ENCODE data around the gene AP5S1. TPM values are rescaled to one million over a fixed set of nuclear protein-coding genes. Genes with fewer than 3 reads are reported as not detected.

Gene AP5S1
- total RNA-seq, 4 donors from 2014 or later = under 0.01 to 18.6 (median 9.5) TPM

DNA sequence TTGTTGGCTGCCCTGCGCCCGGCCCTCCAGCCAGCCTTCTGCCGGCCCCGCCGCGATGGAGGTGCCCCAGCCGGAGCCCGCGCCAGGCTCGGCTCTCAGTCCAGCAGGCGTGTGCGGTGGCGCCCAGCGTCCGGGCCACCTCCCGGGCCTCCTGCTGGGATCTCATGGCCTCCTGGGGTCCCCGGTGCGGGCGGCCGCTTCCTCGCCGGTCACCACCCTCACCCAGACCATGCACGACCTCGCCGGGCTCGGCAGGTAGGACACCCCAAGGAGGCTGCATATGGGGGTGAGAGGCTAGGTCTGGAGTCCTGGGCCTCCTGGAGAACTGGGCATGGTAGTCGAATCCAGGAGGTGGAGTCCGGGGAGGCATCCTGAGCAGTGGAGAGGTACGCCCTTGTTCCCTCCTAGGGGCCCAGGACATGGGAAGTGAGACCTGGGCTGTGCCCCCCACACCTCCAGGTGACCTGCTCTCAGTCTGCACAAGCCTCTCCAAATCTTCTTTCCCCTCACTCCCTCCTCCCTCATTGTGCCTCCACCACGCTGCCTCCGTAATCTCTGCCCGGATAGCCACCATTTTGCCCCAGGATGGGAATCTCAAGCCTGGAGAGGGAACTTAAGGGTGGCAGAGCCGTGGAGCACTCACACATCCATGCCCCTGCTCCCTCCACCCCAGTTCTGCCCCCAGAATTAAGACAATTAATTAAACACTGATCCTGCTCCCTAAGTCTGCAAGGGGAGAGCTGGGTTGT is 23.7 kb upstream of the AP5S1 start:
- TF ChIP-seq POLR2A (IDR thresholded peaks at IDR 0.05) = no peak
- TF ChIP-seq, protein P1, sequence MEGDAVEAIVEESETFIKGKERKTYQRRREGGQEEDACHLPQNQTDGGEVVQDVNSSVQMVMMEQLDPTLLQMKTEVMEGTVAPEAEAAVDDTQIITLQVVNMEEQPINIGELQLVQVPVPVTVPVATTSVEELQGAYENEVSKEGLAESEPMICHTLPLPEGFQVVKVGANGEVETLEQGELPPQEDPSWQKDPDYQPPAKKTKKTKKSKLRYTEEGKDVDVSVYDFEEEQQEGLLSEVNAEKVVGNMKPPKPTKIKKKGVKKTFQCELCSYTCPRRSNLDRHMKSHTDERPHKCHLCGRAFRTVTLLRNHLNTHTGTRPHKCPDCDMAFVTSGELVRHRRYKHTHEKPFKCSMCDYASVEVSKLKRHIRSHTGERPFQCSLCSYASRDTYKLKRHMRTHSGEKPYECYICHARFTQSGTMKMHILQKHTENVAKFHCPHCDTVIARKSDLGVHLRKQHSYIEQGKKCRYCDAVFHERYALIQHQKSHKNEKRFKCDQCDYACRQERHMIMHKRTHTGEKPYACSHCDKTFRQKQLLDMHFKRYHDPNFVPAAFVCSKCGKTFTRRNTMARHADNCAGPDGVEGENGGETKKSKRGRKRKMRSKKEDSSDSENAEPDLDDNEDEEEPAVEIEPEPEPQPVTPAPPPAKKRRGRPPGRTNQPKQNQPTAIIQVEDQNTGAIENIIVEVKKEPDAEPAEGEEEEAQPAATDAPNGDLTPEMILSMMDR (IDR thresholded peaks at IDR 0.05) = no peak
- DNase-seq = no peak
- Histone ChIP-seq H3K27ac (peak overlapping the region; percentile 98 to 99), H3K36me3 (no peaks in the 10 kb centered on the region), H3K27me3 (no peaks in the 10 kb centered on the region), H3K4me1 (peaks cover 0 to 6% of the 10 kb centered on the region in 2 donors), H3K4me3 (peak overlapping the region; percentile 58 to 71), H3K9me3 (no peaks in the 10 kb centered on the region)
- intact Hi-C loops (cut with DNase I; ENCODE audit: low total_unique reads) = no loop called here

- H3K27me3 ChIP-seq = no peaks in the 10 kb centered on the region
- peaks cover 0 to 6% of the 10 kb centered on the region in 2 donors for H3K4me1 ChIP-seq
- TF ChIP-seq POLR2A (IDR thresholded peaks at IDR 0.05) = no peak
- intact Hi-C loops (cut with DNase I; ENCODE audit: low total_unique reads) = no loop called here
- H3K36me3 ChIP-seq = no peaks in the 10 kb centered on the region
- peak overlapping the region in 1 of 2 donors; percentile 58 for H3K4me3 ChIP-seq
- no peaks in the 10 kb centered on the region for H3K9me3 ChIP-seq
- DNase-seq = no peak
- H3K27ac ChIP-seq = peak overlapping the region; percentile 98 to 99
Observed at GRCh38 chr20:3797226-3797545, 23.2 kb upstream of the AP5S1 start.

DNA sequence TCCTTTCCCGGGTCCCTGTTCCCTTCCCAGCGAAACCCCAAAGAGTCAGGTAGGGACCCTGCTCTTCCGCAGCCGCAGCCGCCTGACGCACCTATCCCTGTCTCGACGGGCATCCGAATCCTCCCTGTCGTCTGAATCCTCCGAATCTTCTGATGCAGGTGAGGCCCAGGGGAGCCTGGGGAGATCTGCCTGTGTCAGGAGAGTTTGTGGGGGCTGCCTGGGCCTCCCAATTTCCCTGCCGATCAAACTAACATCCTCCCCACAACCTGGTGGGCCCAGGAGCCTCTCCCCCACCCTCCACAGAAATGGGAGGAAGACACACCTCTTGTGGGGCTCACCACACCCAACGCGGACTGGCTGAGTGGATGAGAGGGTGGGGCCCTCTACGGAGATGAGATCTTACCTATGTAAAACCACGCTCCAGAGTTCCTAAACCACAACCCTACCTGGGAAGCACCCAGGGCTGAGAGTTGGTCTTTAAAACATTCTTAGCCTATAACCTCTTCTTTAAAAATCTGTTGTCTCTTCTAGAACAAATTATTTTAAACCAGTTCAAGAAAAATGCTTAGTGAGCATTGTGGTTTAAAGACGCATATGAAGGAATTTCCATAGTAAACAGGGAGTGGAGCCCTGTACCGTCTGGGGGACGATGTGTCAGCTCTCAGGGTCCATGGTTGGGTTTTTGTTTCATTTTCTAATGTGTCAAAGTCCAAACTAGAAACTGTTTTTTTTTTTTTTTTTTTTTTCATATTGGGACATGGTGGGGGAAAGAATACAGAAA is 22.6 kb upstream of the AP5S1 start:
- no peak for TF ChIP-seq POLR2A (IDR thresholded peaks at IDR 0.05)
- TF ChIP-seq, protein P1 (IDR thresholded peaks at IDR 0.05) = no peak
- Histone ChIP-seq H3K4me1 (peaks cover 0 to 6% of the 10 kb centered on the region in 2 donors), H3K36me3 (no peaks in the 10 kb centered on the region), H3K27ac (peak overlapping the region; percentile 58 to 98), H3K4me3 (no peak overlapping the region), H3K27me3 (no peaks in the 10 kb centered on the region), H3K9me3 (no peaks in the 10 kb centered on the region)
- intact Hi-C loops (cut with DNase I; ENCODE audit: low total_unique reads) = no loop called here
- no peak for DNase-seq

GRCh38 chr20:3798373-3798768 is 22.0 kb upstream of the AP5S1 start:
- H3K36me3 ChIP-seq = no peaks in the 10 kb centered on the region
- H3K27ac ChIP-seq = peak overlapping the region in 1 of 2 donors; percentile 58
- no peak overlapping the region for H3K4me3 ChIP-seq
- intact Hi-C loops (cut with DNase I; ENCODE audit: low total_unique reads) = no loop called here
- DNase-seq = no peak
- TF ChIP-seq POLR2A (IDR thresholded peaks at IDR 0.05) = no peak
- TF ChIP-seq, protein P1 (IDR thresholded peaks at IDR 0.05) = no peak
- peaks cover 0 to 6% of the 10 kb centered on the region in 2 donors for H3K4me1 ChIP-seq
- H3K27me3 ChIP-seq = no peaks in the 10 kb centered on the region
- no peaks in the 10 kb centered on the region for H3K9me3 ChIP-seq

- H3K27ac ChIP-seq = peak overlapping the region; percentile 6 to 58
- no peak overlapping the region for H3K4me3 ChIP-seq
- peaks cover 0 to 6% of the 10 kb centered on the region in 2 donors for H3K4me1 ChIP-seq
- TF ChIP-seq, protein P1 (IDR thresholded peaks at IDR 0.05) = no peak
- TF ChIP-seq POLR2A (IDR thresholded peaks at IDR 0.05) = no peak
- H3K9me3 ChIP-seq = no peaks in the 10 kb centered on the region
- DNase-seq = no peak
- H3K36me3 ChIP-seq = no peaks in the 10 kb centered on the region
- no peaks in the 10 kb centered on the region for H3K27me3 ChIP-seq
- intact Hi-C loops (cut with DNase I; ENCODE audit: low total_unique reads) = no loop called here
Observed at GRCh38 chr20:3798908-3799248, 21.5 kb upstream of the AP5S1 start.

Measured in uterus (tissue), 4 donors.